Measurements from ENCODE around the gene OSER1. TPM values are rescaled to one million over a fixed set of nuclear protein-coding genes. Genes with fewer than 3 reads are reported as not detected.
"Not testable (repeated sequence)": the region's sequence is repeated elsewhere in the genome, so short reads cannot be mapped to it uniquely, and the experiment has no call there.

The OSER1 gene
- 25.6 and 33.9 TPM in 2 replicates for total RNA-seq

GRCh38 chr20:44210406-44211176, at the start of gene OSER1:
OSER1 (minus strand) TSS chr20:44210771; CDS start chr20:44206957, 3,814 bp downstream.
- no peak for DNase-seq (ENCODE audit: extremely low read depth, low read depth, low spot score)

- DNase-seq (ENCODE audit: extremely low read depth, low read depth, low spot score), result no peak
Measured at GRCh38 chr20:44258226-44258890, 47.8 kb upstream of the OSER1 start.

DNA sequence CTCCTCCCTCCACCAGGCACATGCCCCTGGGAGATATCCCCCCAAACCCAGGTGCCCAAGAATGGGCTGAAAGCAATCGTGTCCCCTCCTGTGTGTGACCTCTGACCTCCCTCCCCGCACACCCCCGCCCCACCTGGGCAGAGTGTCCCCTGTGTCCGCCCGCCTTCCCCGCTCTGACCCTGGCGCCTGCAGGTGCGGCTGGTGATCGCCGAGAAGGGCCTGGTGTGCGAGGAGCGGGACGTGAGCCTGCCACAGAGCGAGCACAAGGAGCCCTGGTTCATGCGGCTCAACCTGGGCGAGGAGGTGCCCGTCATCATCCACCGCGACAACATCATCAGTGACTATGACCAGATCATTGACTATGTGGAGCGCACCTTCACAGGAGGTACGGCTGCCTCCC, 46.4 kb upstream of the OSER1 start:
- DNase-seq (ENCODE audit: extremely low read depth, low read depth, low spot score), result no peak

DNA sequence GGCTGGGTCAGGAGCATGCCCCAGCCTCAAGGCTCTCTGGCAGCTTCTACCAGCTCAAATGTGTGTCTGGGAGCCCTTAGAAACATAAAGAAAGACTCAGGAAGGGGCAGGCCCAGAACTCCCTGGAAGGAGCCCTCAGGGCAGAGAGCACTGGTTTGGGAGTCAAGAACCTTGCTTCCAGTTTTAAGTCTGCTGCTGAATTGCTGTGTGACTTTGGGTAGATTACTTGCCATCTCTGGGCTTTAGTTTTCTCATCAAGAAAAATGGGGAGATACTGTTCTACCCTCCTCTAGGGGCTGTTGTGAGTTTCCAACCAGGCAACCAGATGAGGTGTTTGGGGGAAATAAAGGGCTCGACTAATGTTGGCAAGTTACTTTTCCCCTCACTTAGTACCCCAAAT, 45.4 kb upstream of the OSER1 start:
- no peak for DNase-seq (ENCODE audit: extremely low read depth, low read depth, low spot score)

GRCh38 chr20:44254073-44254472, 43.5 kb upstream of the OSER1 start:
- no peak for DNase-seq (ENCODE audit: extremely low read depth, low read depth, low spot score)

DNA sequence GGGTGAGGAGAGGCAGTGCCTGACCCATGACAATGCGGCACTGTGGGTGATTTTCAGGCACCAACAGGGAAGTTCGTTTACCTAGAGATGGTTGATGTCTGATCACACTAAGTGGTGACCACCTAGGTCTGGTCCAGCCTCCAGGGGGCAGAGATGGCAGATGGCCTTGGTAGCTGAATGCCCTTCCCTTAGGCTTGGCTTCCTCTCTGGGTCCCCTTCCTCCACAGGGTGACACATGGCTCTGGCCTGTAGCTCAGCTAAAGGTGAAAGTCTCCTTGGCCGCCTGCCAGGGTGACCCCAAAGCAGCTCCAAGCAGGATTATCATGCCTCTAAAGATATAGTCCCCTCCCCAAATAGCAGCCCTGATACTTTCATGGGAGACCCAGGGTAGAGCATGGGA, 43.0 kb upstream of the OSER1 start:
- no peak for DNase-seq (ENCODE audit: extremely low read depth, low read depth, low spot score)

GRCh38 chr20:44251284-44251683, 40.7 kb upstream of the OSER1 start:
- no peak for DNase-seq (ENCODE audit: extremely low read depth, low read depth, low spot score)

DNA sequence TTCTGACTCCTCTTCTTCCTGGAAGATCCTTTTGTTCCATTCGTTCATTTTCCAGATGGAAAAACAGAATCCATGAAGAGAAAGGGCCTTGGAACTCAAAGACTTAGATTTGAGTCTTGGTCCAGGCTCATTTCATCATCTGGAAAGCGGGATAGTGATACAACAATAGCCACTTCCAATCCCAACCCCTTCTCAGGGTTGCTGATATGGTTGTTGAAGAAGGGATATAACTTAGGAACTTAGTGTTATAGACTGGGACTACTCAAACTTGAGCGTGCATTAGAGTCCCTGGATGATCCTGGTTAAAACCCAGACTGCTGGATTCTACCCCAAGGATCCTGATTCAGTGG, 37.8 kb upstream of the OSER1 start:
- DNase-seq (ENCODE audit: extremely low read depth, low read depth, low spot score), result no peak

DNA sequence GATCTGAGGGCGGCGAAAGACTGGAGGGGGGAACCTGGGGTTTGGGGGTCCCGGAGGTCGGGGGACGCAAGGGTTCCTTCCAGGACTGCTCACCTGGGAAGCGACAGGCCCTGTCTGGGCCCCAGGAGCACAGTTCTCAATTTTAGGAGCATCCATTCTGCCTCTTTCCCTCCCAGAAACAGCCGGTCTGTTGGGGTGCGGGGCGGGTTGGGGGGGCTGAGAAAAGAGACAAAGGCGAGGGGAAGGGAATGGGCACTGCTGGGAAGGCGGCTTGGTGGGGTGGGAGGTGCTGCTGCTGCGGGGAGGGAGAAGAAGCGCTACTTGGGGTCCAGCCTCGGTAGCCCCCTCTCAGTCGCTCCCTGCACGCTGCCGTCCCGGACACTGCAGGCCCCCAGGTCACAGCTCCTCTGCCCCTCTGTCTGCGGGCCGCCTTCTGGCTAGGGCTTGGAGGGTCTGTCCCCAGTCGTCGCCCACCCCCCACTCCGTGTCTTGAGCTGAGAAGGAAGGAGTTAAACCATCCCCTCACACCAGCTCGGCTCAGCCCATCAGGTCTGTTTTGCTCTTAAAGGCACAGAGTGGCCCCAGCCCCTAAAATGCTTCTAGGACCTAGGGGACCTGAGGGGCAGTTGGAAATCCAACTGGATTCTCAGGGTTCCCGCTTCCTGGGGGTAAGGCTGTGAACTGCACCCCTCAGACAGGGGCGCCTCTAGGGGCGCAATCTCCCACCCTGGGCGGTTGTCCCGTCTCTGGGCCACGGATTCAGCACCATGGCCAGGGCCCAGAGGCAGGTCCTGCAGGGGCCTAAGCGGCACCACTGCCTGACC, 37.2 kb upstream of the OSER1 start:
- no peak for DNase-seq (ENCODE audit: extremely low read depth, low read depth, low spot score)

DNA sequence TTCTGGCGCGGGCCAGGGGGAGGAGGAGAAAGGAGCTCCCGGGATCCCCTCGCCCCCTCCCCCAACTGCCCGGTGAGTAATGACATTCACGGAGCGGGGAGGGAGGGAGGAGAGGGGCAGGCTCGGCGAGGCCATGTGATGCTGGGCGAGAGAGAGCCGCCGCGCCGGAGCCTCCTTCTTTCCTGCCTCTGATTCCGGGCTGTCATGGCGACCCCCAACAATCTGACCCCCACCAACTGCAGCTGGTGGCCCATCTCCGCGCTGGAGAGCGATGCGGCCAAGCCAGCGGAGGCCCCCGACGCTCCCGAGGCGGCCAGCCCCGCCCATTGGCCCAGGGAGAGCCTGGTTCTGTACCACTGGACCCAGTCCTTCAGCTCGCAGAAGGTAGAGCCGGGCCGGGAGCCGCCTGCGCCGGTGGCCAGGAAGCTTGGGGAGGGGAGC, 36.6 kb upstream of the OSER1 start, which contains the start of gene GDAP1L1:
Gene GDAP1L1, plus strand, starts transcription at position 178 of the 441 bp plus-strand sequence. Its CDS starts 27 bp downstream, at position 205.
- DNase-seq (ENCODE audit: extremely low read depth, low read depth, low spot score), result no peak

DNA sequence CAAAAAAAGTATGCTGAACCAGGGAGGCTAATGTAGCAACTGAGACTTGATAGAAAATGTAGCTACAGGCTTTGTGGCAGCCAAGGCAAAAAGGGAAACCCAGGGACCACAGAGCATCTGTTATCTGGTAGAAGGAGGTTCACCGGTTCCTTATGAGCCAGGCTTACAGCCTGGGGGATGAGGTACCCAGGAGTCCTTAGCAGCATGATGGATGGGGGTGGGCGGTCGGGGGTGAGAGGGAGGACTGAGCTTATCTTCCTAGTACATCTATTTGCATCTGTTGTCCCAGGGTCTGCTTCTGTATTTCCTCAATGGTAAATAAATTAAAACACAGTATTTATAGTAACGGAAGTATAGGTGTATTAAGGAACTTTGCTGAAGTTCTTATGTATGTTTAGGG, 35.4 kb upstream of the OSER1 start:
- no peak for DNase-seq (ENCODE audit: extremely low read depth, low read depth, low spot score)

GRCh38 chr20:44241796-44242195, 31.2 kb upstream of the OSER1 start:
- DNase-seq (ENCODE audit: extremely low read depth, low read depth, low spot score), result no peak

DNA sequence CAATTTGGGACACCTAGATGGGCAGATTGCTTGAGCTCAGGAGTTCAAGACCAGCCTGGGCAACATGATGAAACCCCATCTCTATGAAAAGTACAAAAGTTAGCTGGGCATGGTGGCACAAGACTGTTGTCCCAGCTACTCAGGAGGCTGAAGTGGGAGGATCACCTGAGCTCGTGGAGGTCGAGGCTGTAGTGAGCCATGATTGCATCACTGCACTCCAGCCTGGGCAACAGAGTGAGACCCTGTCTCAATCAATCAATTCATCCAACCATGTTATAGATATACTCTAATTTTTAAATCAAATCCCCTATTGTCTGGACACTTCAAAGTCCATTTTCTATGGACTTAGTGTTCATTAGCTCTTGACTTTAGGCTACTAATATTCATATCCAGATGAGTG, 26.3 kb upstream of the OSER1 start:
- not testable (repeated sequence) for DNase-seq (ENCODE audit: extremely low read depth, low read depth, low spot score)

GRCh38 chr20:44235702-44236101, 25.1 kb upstream of the OSER1 start:
- DNase-seq (ENCODE audit: extremely low read depth, low read depth, low spot score), result no peak

DNA sequence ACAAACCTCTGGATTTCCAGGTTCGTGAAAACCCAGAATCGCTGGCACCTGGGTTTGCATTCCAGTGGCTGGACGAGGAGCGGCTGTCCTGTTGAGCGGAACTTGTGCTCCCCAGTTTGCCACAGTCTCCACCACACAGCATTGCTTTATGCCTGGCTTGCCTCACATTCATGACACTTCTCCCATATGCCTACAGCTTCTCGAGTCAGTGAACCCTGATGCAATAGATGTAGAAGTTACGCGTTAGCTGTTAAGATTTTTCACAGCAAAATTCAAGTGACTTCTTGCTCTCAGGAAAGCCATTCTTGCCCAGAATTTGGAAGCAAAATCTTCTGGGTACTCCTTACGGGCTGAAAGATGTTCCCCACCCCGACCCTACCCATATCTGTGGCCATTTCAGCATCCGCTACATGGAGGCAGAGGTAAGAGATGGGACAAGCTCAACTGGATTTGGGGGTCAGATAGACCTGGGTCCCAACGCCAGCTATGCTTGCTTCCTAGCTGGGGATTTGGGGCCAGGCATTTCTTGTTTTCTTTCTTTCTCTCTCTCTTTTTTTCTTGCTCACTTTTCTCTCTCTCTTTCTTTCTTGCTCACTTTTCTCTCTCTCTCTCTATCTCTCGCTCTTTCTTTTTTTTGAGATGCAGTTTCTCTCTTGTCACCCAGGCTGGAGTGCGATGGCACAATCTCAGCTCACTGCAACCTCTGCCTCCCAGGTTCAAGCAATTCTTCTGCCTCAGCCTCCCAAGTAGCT, 24.2 kb upstream of the OSER1 start:
- no peak for DNase-seq (ENCODE audit: extremely low read depth, low read depth, low spot score)

DNA sequence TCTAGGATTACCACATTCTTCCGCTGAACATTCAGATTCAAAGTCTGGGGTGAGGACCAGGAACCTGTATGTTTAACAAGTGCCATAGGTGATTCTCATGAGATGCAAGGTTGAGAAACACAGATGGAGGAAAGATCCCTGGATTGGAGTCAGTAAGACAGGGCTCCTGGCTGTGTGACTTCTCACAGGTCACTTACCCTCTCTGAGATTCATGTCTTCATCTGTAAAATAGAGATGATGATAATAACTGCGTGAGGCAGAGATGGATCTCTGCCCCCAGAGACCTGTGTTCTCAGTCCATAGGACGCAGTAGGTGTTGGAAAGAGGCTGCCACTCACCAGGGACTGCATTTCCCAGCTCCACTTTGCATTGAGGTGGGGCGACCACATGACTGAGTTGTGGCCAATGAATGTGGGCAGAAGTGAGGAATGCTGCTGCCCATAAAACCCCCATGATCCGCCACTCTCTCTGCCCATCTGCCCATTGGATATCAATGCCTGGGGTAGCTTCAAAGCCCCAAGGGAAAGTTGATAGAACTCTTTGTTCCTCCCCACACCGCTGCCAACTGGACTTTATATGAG, 23.0 kb upstream of the OSER1 start:
- no peak for DNase-seq (ENCODE audit: extremely low read depth, low read depth, low spot score)

DNA sequence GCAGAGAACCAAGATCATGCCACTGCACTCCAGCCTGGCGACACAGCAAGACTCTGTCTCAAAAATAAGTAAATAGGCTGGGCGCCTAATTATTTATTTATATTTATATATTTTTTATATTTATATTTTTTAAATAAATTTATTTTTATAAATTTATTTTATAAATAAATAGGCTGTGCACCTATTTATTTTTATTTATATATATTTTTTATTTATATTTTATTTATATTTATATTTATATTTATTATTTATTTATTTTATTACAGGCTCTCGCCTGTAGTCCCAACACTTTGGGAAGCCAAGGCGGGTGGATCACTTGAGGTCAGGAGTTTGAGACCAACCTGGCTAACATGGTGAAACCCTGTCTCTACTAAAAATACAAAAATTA, 21.9 kb upstream of the OSER1 start:
- DNase-seq (ENCODE audit: extremely low read depth, low read depth, low spot score), result not testable (repeated sequence)

DNA sequence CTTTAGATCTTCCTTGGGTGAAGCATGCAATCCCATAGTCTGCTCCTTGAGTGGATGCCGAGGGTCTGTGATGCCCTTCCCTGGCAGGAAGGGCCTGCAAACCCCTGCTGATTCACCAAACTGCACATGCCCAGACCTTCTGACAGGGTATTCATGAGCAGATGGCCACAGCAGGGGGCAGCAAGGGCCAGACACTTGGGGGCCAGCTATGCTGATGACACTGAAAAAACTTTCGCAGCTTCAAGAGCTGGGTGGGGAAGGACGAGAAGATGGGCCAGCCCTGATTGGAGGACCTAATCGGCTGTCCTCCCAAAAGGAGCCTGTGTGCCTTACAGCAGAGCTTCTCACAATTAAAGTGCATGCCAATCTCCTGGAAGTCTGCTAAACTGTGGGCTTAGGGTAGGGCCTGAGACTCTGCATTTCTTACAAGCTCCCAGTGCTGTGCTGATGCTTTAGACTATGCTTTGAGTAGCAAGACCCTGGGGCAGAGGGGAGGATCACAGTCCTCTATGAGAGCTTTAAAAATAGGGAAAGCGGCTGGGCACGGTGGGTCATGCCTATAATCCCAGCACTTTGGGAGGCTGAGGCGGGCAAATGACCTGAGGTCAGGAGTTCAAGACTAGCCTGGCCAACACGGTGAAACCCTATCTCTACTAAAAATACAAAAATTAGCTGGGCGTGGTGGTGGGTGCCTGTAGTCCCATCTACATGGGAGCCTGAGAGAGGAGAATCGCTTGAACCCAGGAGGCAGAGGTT, 21.3 kb upstream of the OSER1 start:
- no peak for DNase-seq (ENCODE audit: extremely low read depth, low read depth, low spot score)

GRCh38 chr20:44231193-44231592, 20.6 kb upstream of the OSER1 start:
- DNase-seq (ENCODE audit: extremely low read depth, low read depth, low spot score), result no peak
